Calu3 (cell line): ENCODE data around the gene POPDC2. TPM values are rescaled to one million over a fixed set of nuclear protein-coding genes. Genes with fewer than 3 reads are reported as not detected.

Source experiments
- BruUV-seq: library from RNA; stranded (reverse); fragments of 400-500 nt; replicated peaks from 2 replicates; lab custom pipeline; 2021; lab: Mats Ljungman, UMichigan
- CTCF ChIA-PET: fragments of 300-600 bp; sonication (Branson Sonifier 250); formaldehyde crosslinking; loops from one replicate; lab custom pipeline; 2022; ENCODE audit warnings: antibody characterized with exemption; lab: Charles Lee
- DNase-seq: peaks from one replicate; pipeline ENCODE4 v3.0.0; 2022
- H3K27ac Mint-ChIP-seq: one replicate; pipeline ENCODE4 v1.8.0; 2022; ENCODE audit warnings: mixed read lengths; ENCODE audit not compliant: unreplicated experiment
- H3K27me3 Mint-ChIP-seq: one replicate; pipeline ENCODE4 v1.8.0; 2022; ENCODE audit warnings: mixed read lengths; ENCODE audit not compliant: unreplicated experiment
- H3K36me3 Mint-ChIP-seq: one replicate; pipeline ENCODE4 v1.8.0; 2022; ENCODE audit warnings: mild to moderate bottlenecking, moderate library complexity, mixed read lengths; ENCODE audit not compliant: insufficient read depth, unreplicated experiment
- H3K4me1 Mint-ChIP-seq: one replicate; pipeline ENCODE4 v1.8.0; 2022; ENCODE audit warnings: mild to moderate bottlenecking, low read depth, mixed read lengths; ENCODE audit not compliant: unreplicated experiment
- H3K4me3 Mint-ChIP-seq: one replicate; pipeline ENCODE4 v1.8.0; 2022; ENCODE audit warnings: mild to moderate bottlenecking, low read depth, moderate library complexity, mixed read lengths; ENCODE audit not compliant: unreplicated experiment
- H3K9me3 Mint-ChIP-seq: one replicate; pipeline ENCODE4 v1.8.0; 2022; ENCODE audit warnings: low read depth, mixed read lengths; ENCODE audit not compliant: unreplicated experiment
- intact Hi-C: fragments of 100-400 bp; cut with micrococcal nuclease; formaldehyde crosslinking; loops from one replicate; pipeline ENCODE4 v1.10.0; 2022; ENCODE audit not compliant: unreplicated experiment
- total RNA-seq: library from RNA; stranded (reverse); gene quantifications from 2 replicates; pipeline ENCODE4 v1.2.3, GENCODE V29; 2022
- TF ChIP-seq, protein P1 (sequence below): fragments of 200-600 bp; IDR thresholded peaks from one replicate; pipeline ENCODE4 v1.8.0; 2022; ENCODE audit warnings: antibody characterized with exemption; ENCODE audit not compliant: unreplicated experiment

Gene POPDC2
- total RNA-seq, 1 experiment from 2014 or later: 0.80 TPM

GRCh38 chr3:119636249-119636648 is 24.1 kb downstream of the POPDC2 start:
- Mint-ChIP-seq H3K27me3 (no peaks in the 10 kb centered on the region), H3K4me1 (no peaks in the 10 kb centered on the region), H3K9me3 (no peaks in the 10 kb centered on the region), H3K27ac (no peak overlapping the region), H3K4me3 (no peak overlapping the region), H3K36me3 (no peaks in the 10 kb centered on the region)
- CTCF ChIA-PET: interaction anchor here (0.6 kb wide), 1 partner anchor 138 kb away, joined by 3 read pairs; no protein-coding TSS in a partner anchor
- intact Hi-C loops: no loop called here
- DNase-seq: no peak
- TF ChIP-seq, protein P1, sequence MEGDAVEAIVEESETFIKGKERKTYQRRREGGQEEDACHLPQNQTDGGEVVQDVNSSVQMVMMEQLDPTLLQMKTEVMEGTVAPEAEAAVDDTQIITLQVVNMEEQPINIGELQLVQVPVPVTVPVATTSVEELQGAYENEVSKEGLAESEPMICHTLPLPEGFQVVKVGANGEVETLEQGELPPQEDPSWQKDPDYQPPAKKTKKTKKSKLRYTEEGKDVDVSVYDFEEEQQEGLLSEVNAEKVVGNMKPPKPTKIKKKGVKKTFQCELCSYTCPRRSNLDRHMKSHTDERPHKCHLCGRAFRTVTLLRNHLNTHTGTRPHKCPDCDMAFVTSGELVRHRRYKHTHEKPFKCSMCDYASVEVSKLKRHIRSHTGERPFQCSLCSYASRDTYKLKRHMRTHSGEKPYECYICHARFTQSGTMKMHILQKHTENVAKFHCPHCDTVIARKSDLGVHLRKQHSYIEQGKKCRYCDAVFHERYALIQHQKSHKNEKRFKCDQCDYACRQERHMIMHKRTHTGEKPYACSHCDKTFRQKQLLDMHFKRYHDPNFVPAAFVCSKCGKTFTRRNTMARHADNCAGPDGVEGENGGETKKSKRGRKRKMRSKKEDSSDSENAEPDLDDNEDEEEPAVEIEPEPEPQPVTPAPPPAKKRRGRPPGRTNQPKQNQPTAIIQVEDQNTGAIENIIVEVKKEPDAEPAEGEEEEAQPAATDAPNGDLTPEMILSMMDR: no peak
- no TSS peak for BruUV-seq

- intact Hi-C loops: no loop called here
- no TSS peak for BruUV-seq
- DNase-seq: no peak
- CTCF ChIA-PET: interaction anchor here (0.6 kb wide), 1 partner anchor 137 kb away, joined by 3 read pairs; no protein-coding TSS in a partner anchor
- H3K27ac Mint-ChIP-seq: no peak overlapping the region
- no peaks in the 10 kb centered on the region for H3K4me1 Mint-ChIP-seq
- no peaks in the 10 kb centered on the region for H3K36me3 Mint-ChIP-seq
- no peaks in the 10 kb centered on the region for H3K27me3 Mint-ChIP-seq
- no peak overlapping the region for H3K4me3 Mint-ChIP-seq
- H3K9me3 Mint-ChIP-seq: no peaks in the 10 kb centered on the region
- TF ChIP-seq, protein P1: no peak
Measured at GRCh38 chr3:119635719-119636118, 24.7 kb downstream of the POPDC2 start.

DNA sequence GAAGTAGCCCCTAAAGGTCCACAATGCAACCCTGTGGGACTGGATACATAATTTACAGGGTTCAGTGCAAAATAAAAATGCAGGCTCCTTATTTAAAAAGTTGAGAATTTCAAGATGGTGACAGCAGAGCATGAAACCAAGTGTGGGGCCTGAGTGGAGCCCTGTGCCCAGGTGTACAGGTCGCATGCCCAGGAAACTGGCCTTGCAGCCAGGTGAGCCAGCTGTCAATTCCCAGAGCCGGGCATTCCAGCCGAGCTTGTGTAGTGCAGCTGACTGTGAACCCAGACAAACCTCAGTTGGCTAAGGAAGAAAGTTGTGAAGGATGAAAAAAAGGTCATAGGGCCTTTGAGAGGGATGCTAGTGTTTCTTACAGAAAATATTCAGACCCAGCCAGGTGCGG is 27.6 kb downstream of the POPDC2 start:
- H3K9me3 Mint-ChIP-seq: no peaks in the 10 kb centered on the region
- CTCF ChIA-PET: no interaction called here
- no peak for DNase-seq
- H3K4me1 Mint-ChIP-seq: peaks cover 8% of the 10 kb centered on the region
- TF ChIP-seq, protein P1: no peak
- no peaks in the 10 kb centered on the region for H3K36me3 Mint-ChIP-seq
- no peak overlapping the region for H3K27ac Mint-ChIP-seq
- intact Hi-C loops: no loop called here
- no peaks in the 10 kb centered on the region for H3K27me3 Mint-ChIP-seq
- no TSS peak for BruUV-seq
- no peak overlapping the region for H3K4me3 Mint-ChIP-seq

DNA sequence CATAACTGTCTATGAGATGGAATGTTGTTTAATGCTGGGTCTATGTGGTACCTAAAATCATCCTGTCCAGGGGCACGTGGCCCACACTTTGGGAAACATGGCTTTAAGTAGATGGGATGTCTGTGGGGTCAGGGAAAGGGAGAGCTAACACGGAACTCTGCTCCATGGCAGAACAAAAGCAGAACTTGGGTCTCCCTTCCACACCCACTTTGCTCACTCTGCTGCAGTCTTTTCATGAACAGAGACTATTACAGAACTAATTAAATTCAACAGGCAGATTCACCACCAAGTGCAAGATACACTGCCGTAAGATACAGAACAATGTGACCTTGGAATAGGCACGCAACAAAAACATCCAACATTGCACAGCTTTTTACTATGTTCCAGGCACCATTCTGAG is 28.2 kb downstream of the POPDC2 start:
- no peak for DNase-seq
- peaks cover 8% of the 10 kb centered on the region for H3K4me1 Mint-ChIP-seq
- BruUV-seq: no TSS peak
- TF ChIP-seq, protein P1: no peak
- CTCF ChIA-PET: no interaction called here
- no peak overlapping the region for H3K27ac Mint-ChIP-seq
- H3K27me3 Mint-ChIP-seq: no peaks in the 10 kb centered on the region
- no peak overlapping the region for H3K4me3 Mint-ChIP-seq
- no peaks in the 10 kb centered on the region for H3K36me3 Mint-ChIP-seq
- no peaks in the 10 kb centered on the region for H3K9me3 Mint-ChIP-seq
- intact Hi-C loops: no loop called here
